IPS-20b (cell line): Measurements from ENCODE around the gene EPC1.
"Not testable (repeated sequence)": the region's sequence is repeated elsewhere in the genome, so short reads cannot be mapped to it uniquely, and the experiment has no call there.

ENCODE experiments used
- H3K27ac ChIP-seq: one replicate; pipeline ENCODE4 v1.5.1; 2013; ENCODE audit warnings: low read length
- H3K27me3 ChIP-seq: 2 replicates; pipeline ENCODE4 v1.6.1; 2013; ENCODE audit warnings: mild to moderate bottlenecking, low read length, inconsistent platforms; ENCODE audit not compliant: insufficient read depth
- H3K36me3 ChIP-seq: 2 replicates; pipeline ENCODE4 v1.6.1; 2013; ENCODE audit warnings: low read depth, mild to moderate bottlenecking, inconsistent platforms, low read length, moderate library complexity; ENCODE audit not compliant: insufficient read depth
- H3K4me1 ChIP-seq: 2 replicates; pipeline ENCODE4 v1.6.1; 2013; ENCODE audit warnings: mild to moderate bottlenecking, control low read depth, inconsistent platforms, low read length, moderate library complexity; ENCODE audit not compliant: insufficient read depth
- H3K4me3 ChIP-seq: 2 replicates; pipeline ENCODE4 v1.5.1; 2013; ENCODE audit warnings: mild to moderate bottlenecking, low read length, inconsistent platforms
- H3K9ac ChIP-seq: 2 replicates; pipeline ENCODE4 v1.6.1; 2013; ENCODE audit warnings: low read depth, mild to moderate bottlenecking, inconsistent platforms, low read length, moderate library complexity
- H3K9me3 ChIP-seq: 2 replicates; pipeline ENCODE4 v1.6.1; 2013; ENCODE audit warnings: mild to moderate bottlenecking, low read depth, low read length, inconsistent platforms; ENCODE audit not compliant: insufficient read depth

EPC1 gene

DNA sequence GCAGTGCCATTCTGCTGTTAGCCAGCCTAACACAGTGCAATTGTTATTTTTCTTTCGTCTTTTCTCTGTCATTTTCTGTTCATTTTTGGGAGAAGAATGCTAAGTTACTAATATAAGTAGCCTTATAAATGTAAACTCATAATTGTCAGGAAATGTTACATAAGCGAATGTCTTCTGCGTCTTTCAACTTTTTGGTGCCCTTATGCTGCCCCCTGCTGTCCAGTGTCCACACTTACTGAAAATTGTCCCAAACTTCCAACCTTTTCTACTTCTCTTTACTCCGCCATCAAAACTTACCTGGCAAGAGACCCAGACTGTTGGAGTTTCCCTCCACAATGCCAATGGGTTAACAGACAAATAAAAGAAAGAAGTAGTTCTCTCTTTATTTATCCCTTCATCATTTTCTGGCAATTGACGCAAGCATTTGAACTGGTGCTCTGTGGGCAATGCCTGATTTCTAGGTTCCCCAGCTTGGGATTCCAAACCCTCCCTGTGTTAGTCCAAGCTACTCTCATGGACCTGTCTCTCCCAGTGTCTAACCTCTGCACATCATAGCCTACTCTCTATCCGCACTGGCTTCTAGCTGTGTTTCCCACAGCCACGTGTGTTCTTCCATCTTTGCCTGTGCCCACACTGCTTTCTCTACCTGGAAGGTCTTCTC lies 21.0 kb upstream of the EPC1 start:
- no peaks in the 10 kb centered on the region for H3K36me3 ChIP-seq
- H3K4me3 ChIP-seq: no peak overlapping the region
- H3K9ac ChIP-seq: no peak overlapping the region
- H3K27me3 ChIP-seq: no peaks in the 10 kb centered on the region
- no peaks in the 10 kb centered on the region for H3K4me1 ChIP-seq
- H3K27ac ChIP-seq: no peak overlapping the region
- H3K9me3 ChIP-seq: no peaks in the 10 kb centered on the region

DNA sequence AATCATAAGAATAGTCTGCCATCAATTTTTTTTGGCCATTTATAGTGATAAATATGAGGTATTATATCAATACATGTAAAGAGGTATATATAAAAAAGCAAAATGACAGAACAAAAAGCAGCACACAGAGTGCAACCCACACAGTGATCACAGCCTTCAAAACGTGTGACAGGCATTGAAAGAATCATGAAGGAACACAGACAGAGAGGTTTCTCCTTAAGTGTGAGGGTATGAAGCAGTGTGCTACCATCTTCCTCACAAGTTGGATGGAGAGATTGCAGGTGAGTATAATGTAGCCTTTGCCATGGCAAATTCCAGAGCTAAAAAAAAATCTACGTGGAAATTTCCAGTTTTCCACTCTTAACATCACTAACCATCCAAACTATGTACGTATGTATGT lies 19.6 kb upstream of the EPC1 start:
- H3K27ac ChIP-seq: no peak overlapping the region
- H3K27me3 ChIP-seq: no peaks in the 10 kb centered on the region
- H3K9me3 ChIP-seq: no peaks in the 10 kb centered on the region
- H3K4me1 ChIP-seq: peaks cover 2% of the 10 kb centered on the region; the same call in 1 of the 2 replicates
- H3K4me3 ChIP-seq: no peak overlapping the region
- no peak overlapping the region for H3K9ac ChIP-seq
- H3K36me3 ChIP-seq: no peaks in the 10 kb centered on the region

DNA sequence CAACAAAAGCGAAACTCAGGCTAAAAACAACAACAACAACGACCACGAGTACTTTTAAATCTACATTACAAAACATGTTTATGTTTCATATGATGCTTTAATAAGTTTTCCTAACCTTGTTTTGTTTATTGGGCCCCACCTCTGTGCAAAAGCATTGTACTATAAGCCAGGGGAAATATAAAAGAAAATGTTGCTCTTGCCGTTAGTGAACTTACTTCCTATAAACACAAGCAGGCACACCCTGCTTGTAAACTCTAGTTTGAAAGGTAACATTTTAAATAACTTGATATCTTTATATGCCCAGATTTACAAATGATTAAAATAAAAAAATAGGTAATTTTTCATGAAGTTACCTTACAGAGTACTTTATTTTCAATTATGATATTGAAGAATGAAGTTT lies 19.2 kb upstream of the EPC1 start:
- H3K36me3 ChIP-seq: no peaks in the 10 kb centered on the region
- H3K9me3 ChIP-seq: no peaks in the 10 kb centered on the region
- H3K4me3 ChIP-seq: no peak overlapping the region
- no peaks in the 10 kb centered on the region for H3K27me3 ChIP-seq
- H3K27ac ChIP-seq: no peak overlapping the region
- peaks cover 6% of the 10 kb centered on the region for H3K4me1 ChIP-seq
- H3K9ac ChIP-seq: no peak overlapping the region

DNA sequence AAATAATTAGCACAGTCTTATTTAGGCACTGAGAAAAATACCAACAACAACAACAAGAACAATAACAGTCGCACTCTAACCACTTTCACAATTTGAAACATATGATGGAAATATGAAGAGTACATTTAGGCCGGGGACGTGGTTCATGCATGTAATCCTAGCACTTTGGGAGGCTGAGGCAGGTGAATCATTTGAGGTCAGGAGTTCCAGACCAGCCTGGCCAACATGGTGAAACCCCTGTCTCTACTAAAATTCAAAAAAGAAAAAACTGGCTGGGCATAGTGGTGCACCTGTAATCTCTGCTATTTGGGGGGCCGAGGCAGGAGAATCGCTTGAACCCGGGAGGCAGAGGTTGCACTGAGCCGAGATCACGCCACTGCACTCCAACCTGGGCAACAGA lies 18.4 kb upstream of the EPC1 start:
- not testable (repeated sequence) for H3K36me3 ChIP-seq, H3K4me1 ChIP-seq, H3K4me3 ChIP-seq, H3K27me3 ChIP-seq, H3K9ac ChIP-seq, H3K27ac ChIP-seq, H3K9me3 ChIP-seq

- no peak overlapping the region for H3K27ac ChIP-seq
- peaks cover 9% of the 10 kb centered on the region for H3K4me1 ChIP-seq
- H3K36me3 ChIP-seq: no peaks in the 10 kb centered on the region
- H3K4me3 ChIP-seq: no peak overlapping the region
- no peaks in the 10 kb centered on the region for H3K9me3 ChIP-seq
- H3K27me3 ChIP-seq: no peaks in the 10 kb centered on the region
- H3K9ac ChIP-seq: no peak overlapping the region
Observed at GRCh38 chr10:32362571-32362970, 15.6 kb upstream of the EPC1 start.

GRCh38 chr10:32360884-32361283 lies 13.9 kb upstream of the EPC1 start:
- Histone ChIP-seq H3K9ac (no peak overlapping the region), H3K4me1 (peaks cover 9% of the 10 kb centered on the region), H3K36me3 (no peaks in the 10 kb centered on the region; the same call in 1 of the 2 replicates), H3K4me3 (no peak overlapping the region), H3K27ac (no peak overlapping the region), H3K27me3 (no peaks in the 10 kb centered on the region), H3K9me3 (no peaks in the 10 kb centered on the region)

DNA sequence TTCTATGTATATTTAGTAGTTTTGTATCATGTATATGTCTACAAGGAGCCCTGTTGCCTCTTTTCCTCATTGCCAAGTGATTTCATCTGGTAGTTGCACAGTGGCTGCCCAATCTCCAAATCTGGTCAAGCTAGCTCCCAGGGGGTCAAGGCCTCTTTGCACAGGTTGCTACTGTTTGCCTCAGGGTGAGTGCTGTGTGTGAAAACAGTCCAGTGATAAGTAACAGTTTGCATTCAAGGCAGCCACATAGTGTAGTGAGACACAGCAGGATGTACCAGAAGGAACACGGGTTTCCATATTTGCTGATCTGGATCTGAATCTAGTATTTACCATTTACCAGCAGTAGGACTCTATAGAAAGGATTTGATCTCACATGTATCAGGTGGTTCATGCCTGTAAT lies 13.3 kb upstream of the EPC1 start:
- Histone ChIP-seq H3K4me1 (peaks cover 9% of the 10 kb centered on the region), H3K27me3 (no peaks in the 10 kb centered on the region), H3K27ac (no peak overlapping the region), H3K4me3 (no peak overlapping the region), H3K36me3 (no peaks in the 10 kb centered on the region; the same call in 1 of the 2 replicates), H3K9me3 (no peaks in the 10 kb centered on the region), H3K9ac (no peak overlapping the region)

DNA sequence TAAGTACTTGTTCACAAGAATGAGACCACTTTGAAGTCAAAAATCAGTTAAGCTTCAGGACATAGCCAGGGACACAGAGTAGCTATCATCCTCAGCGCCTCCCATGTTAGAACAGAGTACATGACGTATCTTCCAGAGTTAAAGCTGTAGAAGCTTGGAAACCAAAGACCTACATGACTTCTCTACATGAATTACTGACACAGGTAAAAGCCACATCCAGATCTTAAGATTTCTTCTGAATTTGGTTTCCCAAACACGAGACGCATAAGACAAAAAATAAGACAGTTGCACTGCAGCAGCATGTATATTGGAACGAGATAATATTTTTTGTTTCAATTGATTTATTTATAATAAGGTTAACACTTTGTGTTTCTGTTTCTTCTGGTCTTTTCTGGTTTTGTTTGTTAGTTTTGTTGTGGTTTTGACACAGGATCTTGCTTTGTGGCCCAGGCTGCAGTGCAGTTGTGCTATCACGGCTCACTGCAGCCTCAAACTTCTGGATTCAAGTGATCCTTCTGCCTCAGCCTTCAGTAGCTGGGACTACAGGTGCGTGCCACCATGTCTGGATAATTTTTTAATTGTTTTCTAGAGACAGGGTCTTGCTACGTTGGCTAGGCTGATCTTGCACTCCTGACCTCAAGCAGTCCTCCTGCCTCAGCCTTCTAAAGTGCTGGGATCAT lies 10.2 kb upstream of the EPC1 start:
- H3K27me3 ChIP-seq: no peaks in the 10 kb centered on the region
- no peaks in the 10 kb centered on the region; the same call in 1 of the 2 replicates for H3K36me3 ChIP-seq
- H3K4me3 ChIP-seq: no peak overlapping the region
- H3K27ac ChIP-seq: no peak overlapping the region
- no peak overlapping the region for H3K9ac ChIP-seq
- peaks cover 7% of the 10 kb centered on the region for H3K4me1 ChIP-seq
- H3K9me3 ChIP-seq: peaks cover 7% of the 10 kb centered on the region

- not testable (repeated sequence) for H3K9me3 ChIP-seq, H3K4me1 ChIP-seq, H3K27ac ChIP-seq, H3K9ac ChIP-seq, H3K4me3 ChIP-seq, H3K27me3 ChIP-seq, H3K36me3 ChIP-seq
Observed at GRCh38 chr10:32354690-32355089, 7.7 kb upstream of the EPC1 start.

GRCh38 chr10:32350811-32351350 lies 3.9 kb upstream of the EPC1 start:
- Histone ChIP-seq H3K27me3 (no peaks in the 10 kb centered on the region), H3K27ac (no peak overlapping the region), H3K36me3 (no peaks in the 10 kb centered on the region; the same call in 1 of the 2 replicates), H3K4me1 (peaks cover 9% of the 10 kb centered on the region), H3K9me3 (peaks cover 7% of the 10 kb centered on the region), H3K4me3 (no peak overlapping the region), H3K9ac (no peak overlapping the region)

GRCh38 chr10:32349968-32350738 lies 3.2 kb upstream of the EPC1 start:
- H3K9me3 ChIP-seq: peaks cover 7% of the 10 kb centered on the region
- H3K4me3 ChIP-seq: no peak overlapping the region
- peaks cover under 1% of the 10 kb centered on the region; the same call in 1 of the 2 replicates for H3K36me3 ChIP-seq
- H3K4me1 ChIP-seq: peaks cover 10% of the 10 kb centered on the region
- H3K27me3 ChIP-seq: no peaks in the 10 kb centered on the region
- no peak overlapping the region for H3K27ac ChIP-seq
- H3K9ac ChIP-seq: no peak overlapping the region
